Mucosa of rectum (tissue), 2 donors: Measurements from ENCODE around the gene LMF2.
A peak's percentile ranks its signal among the peaks of the same experiment; 100 is the strongest.

Experiments
- H3K27ac ChIP-seq, 2 donors: one replicate each; pipeline ENCODE4 v1.7.0; 2013; ENCODE audit warnings: inconsistent platforms in 2 of 2, low read depth in 2 of 2, low read length in 2 of 2
- H3K27me3 ChIP-seq, 2 donors: one replicate each; pipeline ENCODE4 v1.7.0; 2013; ENCODE audit warnings: low read length in 2 of 2; ENCODE audit not compliant: control insufficient read depth in 2 of 2, insufficient read depth in 2 of 2
- H3K36me3 ChIP-seq, 2 donors: one replicate each; pipeline ENCODE4 v1.7.0; 2013; ENCODE audit warnings: low read length in 2 of 2; ENCODE audit not compliant: control insufficient read depth in 2 of 2, insufficient read depth in 2 of 2
- H3K4me1 ChIP-seq, 2 donors: one replicate each; pipeline ENCODE4 v1.7.0; 2013; ENCODE audit warnings: low read length in 2 of 2, mild to moderate bottlenecking in 1 of 2; ENCODE audit not compliant: control insufficient read depth in 2 of 2, insufficient read depth in 2 of 2
- H3K4me3 ChIP-seq, 2 donors: one replicate each; pipeline ENCODE4 v1.7.0; 2013; ENCODE audit warnings: low read length in 2 of 2
- H3K9ac ChIP-seq, 2 donors: one replicate each; pipeline ENCODE4 v1.7.0; 2013; ENCODE audit warnings: low read length in 2 of 2, low read depth in 1 of 2, mild to moderate bottlenecking in 1 of 2
- H3K9me3 ChIP-seq, 2 donors: one replicate each; pipeline ENCODE4 v1.7.0; 2013; ENCODE audit warnings: low read length in 2 of 2; ENCODE audit not compliant: control insufficient read depth in 2 of 2
- donor health status: healthy.
- donor health status: Normal muscosa, but diverticular disease.

Gene LMF2

DNA sequence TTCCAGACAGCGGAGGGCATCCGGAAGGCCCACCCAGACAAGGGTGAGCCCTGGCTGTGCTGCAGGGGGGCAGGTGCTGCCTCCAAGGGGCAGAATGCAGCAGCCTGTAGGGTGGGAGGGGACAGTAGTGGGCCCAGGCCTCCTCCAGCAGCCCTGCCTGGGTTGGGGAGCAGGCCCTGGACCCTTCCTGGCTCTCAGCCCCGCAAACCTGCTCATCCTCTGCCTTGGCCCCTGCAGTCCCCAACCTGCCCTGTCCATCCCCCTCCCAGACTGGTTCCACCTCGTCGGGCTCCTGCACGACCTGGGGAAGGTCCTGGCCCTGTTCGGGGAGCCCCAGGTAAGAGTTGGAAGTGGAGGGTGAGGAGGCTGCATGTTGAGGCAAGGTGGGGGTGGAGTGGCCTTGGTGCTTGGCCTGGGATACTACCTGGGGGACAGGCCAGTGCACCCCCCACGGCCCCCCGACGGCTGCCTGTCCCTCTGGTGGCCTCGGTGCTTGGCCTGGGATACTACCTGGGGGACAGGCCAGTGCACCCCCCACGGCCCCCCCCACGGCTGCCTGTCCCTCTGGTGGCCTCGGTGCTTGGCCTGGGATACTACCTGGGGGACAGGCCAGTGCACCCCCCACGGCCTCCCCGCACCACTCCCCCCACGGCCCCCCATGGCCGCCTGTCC lies 19.4 kb downstream of the LMF2 start:
- Histone ChIP-seq H3K36me3 (no peaks in the 10 kb centered on the region), H3K27ac (no peak overlapping the region), H3K9ac (no peak overlapping the region), H3K4me3 (no peak overlapping the region), H3K4me1 (peaks cover 5 to 12% of the 10 kb centered on the region in 2 donors), H3K27me3 (no peaks in the 10 kb centered on the region), H3K9me3 (no peaks in the 10 kb centered on the region)

- no peak overlapping the region for H3K9ac ChIP-seq
- H3K27me3 ChIP-seq: no peaks in the 10 kb centered on the region
Observed at GRCh38 chr22:50487290-50488005, 20.1 kb downstream of the LMF2 start.

GRCh38 chr22:50486561-50487289 lies 20.8 kb downstream of the LMF2 start, which contains the start of gene MIOX:
Gene MIOX, plus strand, starts transcription at chr22:50486859. Its CDS starts 39 bp downstream, at chr22:50486898.
- Histone ChIP-seq H3K27me3 (peaks cover 0 to 1% of the 10 kb centered on the region in 2 donors), H3K27ac (no peak within 1 kb of the TSS), H3K9me3 (no peaks in the 10 kb centered on the region), H3K4me1 (peaks cover 9 to 17% of the 10 kb centered on the region in 2 donors), H3K4me3 (no peak within 1 kb of the TSS), H3K36me3 (no peaks in the 10 kb centered on the region), H3K9ac (no peak within 1 kb of the TSS)

More at GRCh38 chr22:50487290-50488005, 20.1 kb downstream of the LMF2 start:
- Histone ChIP-seq H3K36me3 (no peaks in the 10 kb centered on the region), H3K27ac (no peak overlapping the region), H3K4me3 (no peak overlapping the region), H3K4me1 (peaks cover 5 to 12% of the 10 kb centered on the region in 2 donors), H3K9me3 (no peaks in the 10 kb centered on the region)

DNA sequence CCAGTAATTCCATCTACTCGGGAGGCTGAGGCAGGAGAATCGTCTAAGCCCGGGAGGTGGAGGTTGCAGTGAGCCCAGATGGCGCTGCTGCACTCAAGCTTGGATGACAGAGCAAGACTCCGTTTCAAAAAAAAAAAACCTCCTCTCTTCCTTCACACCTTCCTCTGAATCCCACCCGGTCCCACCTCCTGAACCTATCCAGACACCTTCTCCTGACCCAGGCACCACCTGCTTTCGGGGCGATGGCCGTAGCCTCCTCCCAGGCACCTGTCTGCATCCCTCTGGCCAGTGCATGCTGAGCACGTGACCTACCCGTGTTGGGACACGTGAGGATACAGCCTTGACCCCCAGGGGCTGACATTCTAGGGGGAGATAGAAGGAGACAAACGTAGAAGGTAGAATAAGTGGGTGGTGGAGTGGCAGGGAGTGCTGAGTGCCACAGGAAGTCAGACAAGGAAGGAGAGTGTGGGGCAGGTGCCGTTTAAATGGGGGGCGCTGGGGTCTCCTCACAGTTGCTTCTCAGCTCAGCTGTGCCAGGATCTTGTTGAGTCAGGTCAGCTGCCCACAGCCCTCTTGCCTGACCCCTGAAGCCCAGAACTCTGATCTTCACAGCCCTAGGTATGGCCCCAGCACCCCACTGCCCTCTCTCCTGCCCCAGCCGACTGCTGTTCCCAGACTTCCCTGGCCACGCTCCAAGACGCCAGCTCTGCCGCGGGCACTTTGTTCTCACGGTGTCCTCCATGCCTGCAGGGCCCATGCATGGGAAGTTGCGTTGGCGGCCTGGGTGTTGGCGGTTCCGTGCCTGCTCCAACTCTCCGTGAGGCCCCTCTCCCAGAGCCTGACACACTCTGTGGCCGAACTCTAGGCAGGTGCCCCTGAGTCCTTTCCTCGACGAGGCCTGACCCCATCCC lies 22.0 kb downstream of the LMF2 start:
- Histone ChIP-seq H3K27ac (no peak overlapping the region), H3K9ac (no peak overlapping the region), H3K27me3 (peaks cover 1 to 2% of the 10 kb centered on the region in 2 donors), H3K9me3 (no peaks in the 10 kb centered on the region), H3K4me3 (no peak overlapping the region), H3K36me3 (no peaks in the 10 kb centered on the region), H3K4me1 (peaks cover 13 to 21% of the 10 kb centered on the region in 2 donors)

DNA sequence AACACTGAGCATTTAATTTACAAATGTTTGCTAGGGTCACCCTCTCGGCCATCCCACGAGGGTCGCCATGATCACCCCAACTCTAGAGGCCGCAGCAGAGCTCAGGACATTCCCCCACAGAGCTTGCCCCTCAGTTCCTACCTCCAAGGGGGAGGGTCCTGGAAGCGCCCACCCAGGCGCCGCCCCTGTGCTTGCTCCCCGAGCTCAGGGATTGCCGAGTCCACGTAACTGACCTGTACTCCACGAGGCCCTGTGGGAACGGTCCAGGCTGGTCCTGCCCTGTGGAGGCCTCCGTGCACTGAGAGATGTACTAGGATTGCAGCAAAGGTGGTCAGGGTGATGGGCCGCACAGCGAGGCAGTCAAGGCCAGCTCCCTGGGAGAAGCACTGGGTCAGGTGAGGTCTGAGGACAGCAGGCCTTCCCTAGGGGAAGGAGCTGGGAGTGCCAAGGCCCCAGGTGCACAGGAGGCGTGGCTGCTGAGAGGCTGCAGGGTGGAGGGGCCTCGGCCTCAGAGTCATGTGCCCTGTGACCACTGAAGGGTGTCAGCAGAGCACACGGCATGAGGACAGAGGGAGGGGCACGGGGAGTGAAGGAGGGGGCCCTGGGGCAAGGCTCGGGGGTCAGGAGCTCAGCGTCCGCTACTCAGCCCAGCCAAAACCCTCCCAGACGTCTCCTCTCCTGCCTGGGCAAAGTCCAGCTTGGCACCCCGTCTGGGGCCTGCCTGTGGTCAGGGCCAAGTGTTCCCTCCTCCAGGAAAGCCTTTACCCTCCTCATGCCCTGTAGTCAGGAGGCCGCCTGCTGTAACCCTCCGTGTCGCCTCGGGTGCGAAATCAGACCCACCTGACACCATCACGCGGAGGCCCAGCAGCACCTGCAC lies 23.3 kb downstream of the LMF2 start:
- H3K27ac ChIP-seq: peak overlapping the region in 1 of 2 donors; percentile 37
- H3K9me3 ChIP-seq: no peaks in the 10 kb centered on the region
- no peak overlapping the region for H3K4me3 ChIP-seq
- H3K27me3 ChIP-seq: peaks cover 6 to 8% of the 10 kb centered on the region in 2 donors
- no peaks in the 10 kb centered on the region for H3K36me3 ChIP-seq
- peak overlapping the region in 1 of 2 donors; percentile 10 for H3K9ac ChIP-seq
- H3K4me1 ChIP-seq: peaks cover 13 to 21% of the 10 kb centered on the region in 2 donors

DNA sequence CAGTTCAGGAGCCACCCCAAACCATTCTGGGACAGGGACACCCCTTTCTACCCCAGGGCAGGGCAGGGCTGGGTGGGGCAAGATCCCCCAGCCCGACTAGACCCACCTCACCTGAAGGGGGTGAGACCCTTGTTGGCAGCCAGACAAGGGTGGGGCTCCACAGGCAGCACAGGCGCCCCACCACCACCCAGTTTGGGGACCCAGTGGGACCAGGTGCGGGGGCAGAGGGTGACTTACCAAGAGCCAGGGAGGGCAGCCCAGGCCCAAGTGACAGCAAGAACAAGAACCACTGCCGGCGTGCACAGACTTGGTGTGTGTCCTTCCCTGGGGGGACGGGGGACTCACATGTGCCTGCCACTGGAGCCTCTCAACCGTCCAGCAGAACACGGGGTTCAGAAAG lies 23.9 kb downstream of the LMF2 start:
- no peaks in the 10 kb centered on the region for H3K36me3 ChIP-seq
- H3K27ac ChIP-seq: no peak overlapping the region
- H3K4me1 ChIP-seq: peaks cover 13 to 21% of the 10 kb centered on the region in 2 donors
- H3K9me3 ChIP-seq: no peaks in the 10 kb centered on the region
- H3K9ac ChIP-seq: no peak overlapping the region
- H3K27me3 ChIP-seq: peaks cover 6 to 8% of the 10 kb centered on the region in 2 donors
- H3K4me3 ChIP-seq: no peak overlapping the region

DNA sequence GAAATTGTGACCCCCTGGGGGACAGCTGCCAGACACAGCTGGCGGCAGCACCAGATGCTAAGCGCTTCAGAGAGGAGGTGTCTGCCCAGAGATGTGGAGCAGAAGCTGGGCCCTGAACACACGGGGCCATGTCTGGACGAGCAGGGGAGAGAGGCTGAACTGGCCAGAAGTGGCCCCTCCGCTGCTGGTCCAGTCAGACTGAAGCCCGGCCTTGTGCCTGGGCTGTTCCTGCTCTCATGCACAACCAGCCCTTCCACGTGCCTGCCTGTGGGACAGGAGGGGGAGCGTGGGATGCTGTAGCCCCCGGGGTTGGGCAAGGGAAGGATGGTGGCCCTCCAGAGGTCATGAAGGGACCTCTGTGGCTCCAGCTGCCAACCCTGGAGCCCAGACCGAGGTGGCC lies 24.4 kb downstream of the LMF2 start:
- H3K36me3 ChIP-seq: no peaks in the 10 kb centered on the region
- H3K4me1 ChIP-seq: peaks cover 13 to 21% of the 10 kb centered on the region in 2 donors
- peaks cover 6 to 8% of the 10 kb centered on the region in 2 donors for H3K27me3 ChIP-seq
- no peak overlapping the region for H3K27ac ChIP-seq
- no peak overlapping the region for H3K9ac ChIP-seq
- H3K4me3 ChIP-seq: no peak overlapping the region
- no peaks in the 10 kb centered on the region for H3K9me3 ChIP-seq

GRCh38 chr22:50482107-50483074 lies 25.1 kb downstream of the LMF2 start:
- Histone ChIP-seq H3K36me3 (no peaks in the 10 kb centered on the region), H3K4me1 (peaks cover 13 to 21% of the 10 kb centered on the region in 2 donors), H3K9me3 (no peaks in the 10 kb centered on the region), H3K27ac (no peak overlapping the region), H3K4me3 (peak overlapping the region; percentile 52 to 54), H3K27me3 (peaks cover 6 to 8% of the 10 kb centered on the region in 2 donors), H3K9ac (peak overlapping the region in 1 of 2 donors; percentile 57)
